Prostate gland (tissue), 2 donors: ENCODE measurements around the gene RAI1.

Experiments
- CTCF ChIP-seq, 4 experiments: fragments of 200-600 bp in 2 of 4; fragments of 450-650 bp in 2 of 4; sonication (generic) in 2 of 4; IDR thresholded peaks; 1 replicate in 3 of 4; 2 replicates in 1 of 4; pipeline ENCODE4 v1.5.1; 2016 to 2019; ENCODE audit warnings: antibody characterized with exemption in 4 of 4, mild to moderate bottlenecking in 2 of 4, moderate library complexity in 2 of 4
- POLR2A ChIP-seq: fragments of 450-650 bp; IDR thresholded peaks from one replicate; pipeline ENCODE4 v1.6.1; 2016; ENCODE audit warnings: antibody characterized with exemption, mild to moderate bottlenecking

- TF ChIP-seq CTCF (IDR thresholded peaks at IDR 0.05): peak in 1 of 4 experiments; percentile 21
- TF ChIP-seq POLR2A: no peak
These were observed 560 bp downstream of the RAI1 start for GRCh38 chr17:17681744-17682292.
